GM20000 (cell line): Measurements from ENCODE around the gene ZNRF3.

ENCODE experiments used
- DNase-seq: peaks from one replicate; pipeline ENCODE4 v3.0.0; 2012; ENCODE audit warnings: low spot score
- CTCF ChIP-seq: IDR thresholded peaks from 2 replicates; pipeline ENCODE4 v1.5.1; 2012; ENCODE audit warnings: mild to moderate bottlenecking, control low read depth; ENCODE audit errors: extremely low read depth, missing control alignments

ZNRF3 gene

GRCh38 chr22:28973352-28973751 lies 90.0 kb downstream of the ZNRF3 start:
- no peak for DNase-seq
- TF ChIP-seq CTCF: no peak

- no peak for TF ChIP-seq CTCF
- no peak for DNase-seq
Observed at GRCh38 chr22:28977060-28977459, 93.7 kb downstream of the ZNRF3 start.

GRCh38 chr22:28977481-28977971 lies 94.2 kb downstream of the ZNRF3 start:
- no peak for DNase-seq
- no peak for TF ChIP-seq CTCF

GRCh38 chr22:28978158-28978557 lies 94.8 kb downstream of the ZNRF3 start:
- DNase-seq: no peak
- no peak for TF ChIP-seq CTCF

GRCh38 chr22:28978863-28979796 lies 95.8 kb downstream of the ZNRF3 start:
- TF ChIP-seq CTCF: no peak
- no peak for DNase-seq

- no peak for TF ChIP-seq CTCF
- DNase-seq: no peak
Observed at GRCh38 chr22:28980326-28980725, 97.0 kb downstream of the ZNRF3 start.

GRCh38 chr22:28981818-28982499 lies 98.6 kb downstream of the ZNRF3 start:
- TF ChIP-seq CTCF: no peak
- no peak for DNase-seq
